Thyroid gland (tissue), 4 donors: ENCODE data around the gene ADCY3.

Experiments
- POLR2A ChIP-seq, 2 donors: fragments of 450-650 bp; IDR thresholded peaks; one replicate each; pipeline ENCODE4 v1.6.1; 2017; ENCODE audit warnings: antibody characterized with exemption in 2 of 2, mild to moderate bottlenecking in 2 of 2, moderate library complexity in 1 of 2
- TF ChIP-seq, protein P1 (sequence below), 6 experiments: fragments of 200-600 bp in 3 of 6; fragments of 450-650 bp in 3 of 6; sonication (generic) in 3 of 6; IDR thresholded peaks; one replicate each; pipeline ENCODE4 v1.5.1; 2016 to 2019; ENCODE audit warnings: antibody characterized with exemption in 6 of 6, mild to moderate bottlenecking in 2 of 6, inconsistent platforms in 1 of 6, moderate library complexity in 1 of 6

DNA sequence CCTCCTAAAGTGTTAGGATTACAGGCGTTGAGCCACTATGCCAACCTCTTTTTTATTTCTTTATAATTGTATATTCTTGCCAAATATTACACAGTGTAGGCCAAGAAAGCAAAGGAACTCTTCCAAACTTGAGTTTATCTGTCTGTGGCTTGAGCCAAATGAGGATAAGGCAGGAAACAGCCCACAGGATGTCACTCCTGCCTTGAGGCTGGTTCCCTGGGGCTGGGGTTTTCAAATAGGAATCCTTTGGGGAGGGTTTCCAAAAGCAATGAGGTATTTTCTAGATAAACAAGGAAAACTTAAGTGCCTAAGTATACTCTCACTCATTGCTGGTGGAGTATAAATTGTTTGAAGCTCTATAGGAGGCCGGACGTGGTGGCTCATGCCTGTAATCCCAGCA lies 56.4 kb downstream of the ADCY3 start:
- no peak for TF ChIP-seq POLR2A (IDR thresholded peaks at IDR 0.05)
- TF ChIP-seq, protein P1, sequence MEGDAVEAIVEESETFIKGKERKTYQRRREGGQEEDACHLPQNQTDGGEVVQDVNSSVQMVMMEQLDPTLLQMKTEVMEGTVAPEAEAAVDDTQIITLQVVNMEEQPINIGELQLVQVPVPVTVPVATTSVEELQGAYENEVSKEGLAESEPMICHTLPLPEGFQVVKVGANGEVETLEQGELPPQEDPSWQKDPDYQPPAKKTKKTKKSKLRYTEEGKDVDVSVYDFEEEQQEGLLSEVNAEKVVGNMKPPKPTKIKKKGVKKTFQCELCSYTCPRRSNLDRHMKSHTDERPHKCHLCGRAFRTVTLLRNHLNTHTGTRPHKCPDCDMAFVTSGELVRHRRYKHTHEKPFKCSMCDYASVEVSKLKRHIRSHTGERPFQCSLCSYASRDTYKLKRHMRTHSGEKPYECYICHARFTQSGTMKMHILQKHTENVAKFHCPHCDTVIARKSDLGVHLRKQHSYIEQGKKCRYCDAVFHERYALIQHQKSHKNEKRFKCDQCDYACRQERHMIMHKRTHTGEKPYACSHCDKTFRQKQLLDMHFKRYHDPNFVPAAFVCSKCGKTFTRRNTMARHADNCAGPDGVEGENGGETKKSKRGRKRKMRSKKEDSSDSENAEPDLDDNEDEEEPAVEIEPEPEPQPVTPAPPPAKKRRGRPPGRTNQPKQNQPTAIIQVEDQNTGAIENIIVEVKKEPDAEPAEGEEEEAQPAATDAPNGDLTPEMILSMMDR (IDR thresholded peaks at IDR 0.05), result no peak
